ENCODE measurements around the gene LNPEP. TPM values are rescaled to one million over a fixed set of nuclear protein-coding genes. Genes with fewer than 3 reads are reported as not detected.

LNPEP gene
- total RNA-seq, 1 donor from 2014 or later, result 96.5 TPM

GRCh38 chr5:96931605-96932004, 4.3 kb upstream of the LNPEP start:
- Mint-ChIP-seq H3K27me3 (no peaks in the 10 kb centered on the region), H3K4me3 (peak overlapping the region; percentile 74), H3K27ac (peak overlapping the region; percentile 84), H3K4me1 (peaks cover 70% of the 10 kb centered on the region), H3K36me3 (ENCODE audit: low read depth) (peaks cover 18% of the 10 kb centered on the region), H3K9me3 (no peaks in the 10 kb centered on the region)
- CTCF ChIA-PET, result interaction anchor here (1.2 to 2.7 kb wide), 2 partner anchors 62 to 66 kb away, joined by 3 to 15 read pairs; no protein-coding TSS in a partner anchor
- ATAC-seq (ENCODE audit: low read depth) (no peak), DNase-seq (no peak)
- POLR2A ChIA-PET, result interaction anchor here (0.6 to 3.1 kb wide), 7 partner anchors 24 to 124 kb away, joined by 3 to 26 read pairs (median 4); partner anchors contain the start of gene ERAP1
- intact Hi-C loops (cut with micrococcal nuclease), result loop anchor here (1.0 kb wide), 1 partner anchor 8 kb away; no protein-coding TSS in a partner anchor
- TF ChIP-seq, protein P1, sequence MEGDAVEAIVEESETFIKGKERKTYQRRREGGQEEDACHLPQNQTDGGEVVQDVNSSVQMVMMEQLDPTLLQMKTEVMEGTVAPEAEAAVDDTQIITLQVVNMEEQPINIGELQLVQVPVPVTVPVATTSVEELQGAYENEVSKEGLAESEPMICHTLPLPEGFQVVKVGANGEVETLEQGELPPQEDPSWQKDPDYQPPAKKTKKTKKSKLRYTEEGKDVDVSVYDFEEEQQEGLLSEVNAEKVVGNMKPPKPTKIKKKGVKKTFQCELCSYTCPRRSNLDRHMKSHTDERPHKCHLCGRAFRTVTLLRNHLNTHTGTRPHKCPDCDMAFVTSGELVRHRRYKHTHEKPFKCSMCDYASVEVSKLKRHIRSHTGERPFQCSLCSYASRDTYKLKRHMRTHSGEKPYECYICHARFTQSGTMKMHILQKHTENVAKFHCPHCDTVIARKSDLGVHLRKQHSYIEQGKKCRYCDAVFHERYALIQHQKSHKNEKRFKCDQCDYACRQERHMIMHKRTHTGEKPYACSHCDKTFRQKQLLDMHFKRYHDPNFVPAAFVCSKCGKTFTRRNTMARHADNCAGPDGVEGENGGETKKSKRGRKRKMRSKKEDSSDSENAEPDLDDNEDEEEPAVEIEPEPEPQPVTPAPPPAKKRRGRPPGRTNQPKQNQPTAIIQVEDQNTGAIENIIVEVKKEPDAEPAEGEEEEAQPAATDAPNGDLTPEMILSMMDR (IDR thresholded peaks at IDR 0.05), result no peak

- DNase-seq (no peak), ATAC-seq (ENCODE audit: low read depth) (no peak)
- peaks cover 21% of the 10 kb centered on the region for H3K36me3 Mint-ChIP-seq (ENCODE audit: low read depth)
- peak overlapping the region; percentile 74 for H3K4me3 Mint-ChIP-seq
- TF ChIP-seq, protein P1 (IDR thresholded peaks at IDR 0.05), result no peak
- H3K27me3 Mint-ChIP-seq, result no peaks in the 10 kb centered on the region
- CTCF ChIA-PET, result interaction anchor here (1.2 to 2.7 kb wide), 2 partner anchors 63 to 65 kb away, joined by 3 to 15 read pairs; no protein-coding TSS in a partner anchor
- H3K4me1 Mint-ChIP-seq, result peaks cover 72% of the 10 kb centered on the region
- H3K9me3 Mint-ChIP-seq, result no peaks in the 10 kb centered on the region
- POLR2A ChIA-PET, result interaction anchor here (0.6 to 3.1 kb wide), 7 partner anchors 24 to 124 kb away, joined by 3 to 26 read pairs (median 4); partner anchors contain the start of gene ERAP1
- intact Hi-C loops (cut with micrococcal nuclease), result no loop called here
- peak overlapping the region; percentile 84 for H3K27ac Mint-ChIP-seq
Observed at GRCh38 chr5:96932026-96932425, 3.9 kb upstream of the LNPEP start.

GRCh38 chr5:96933764-96934707, 1.8 kb upstream of the LNPEP start:
- Mint-ChIP-seq H3K4me3 (peak overlapping the region; percentile 98), H3K4me1 (peaks cover 80% of the 10 kb centered on the region), H3K9me3 (no peaks in the 10 kb centered on the region), H3K36me3 (ENCODE audit: low read depth) (peaks cover 33% of the 10 kb centered on the region), H3K27me3 (no peaks in the 10 kb centered on the region), H3K27ac (peak overlapping the region; percentile 98)
- ATAC-seq (ENCODE audit: low read depth) (no peak), DNase-seq (no peak)
- CTCF ChIA-PET, result interaction anchor here (0.7 to 1.8 kb wide), 4 partner anchors 30 to 65 kb away, joined by 3 to 10 read pairs (median 6); partner anchors contain the start of gene ERAP2
- intact Hi-C loops (cut with micrococcal nuclease), result loop anchor here (2.0 kb wide), 4 partner anchors 13 to 1995 kb away; partner anchors contain the start of genes CHD1 and GLRX
- TF ChIP-seq, protein P1 (IDR thresholded peaks at IDR 0.05), result no peak
- POLR2A ChIA-PET, result interaction anchor here (0.7 to 4.6 kb wide), 15 partner anchors 12 to 1995 kb away, joined by 3 to 58 read pairs (median 4); partner anchors contain the start of genes CAST, ERAP1 and ERAP2

DNA sequence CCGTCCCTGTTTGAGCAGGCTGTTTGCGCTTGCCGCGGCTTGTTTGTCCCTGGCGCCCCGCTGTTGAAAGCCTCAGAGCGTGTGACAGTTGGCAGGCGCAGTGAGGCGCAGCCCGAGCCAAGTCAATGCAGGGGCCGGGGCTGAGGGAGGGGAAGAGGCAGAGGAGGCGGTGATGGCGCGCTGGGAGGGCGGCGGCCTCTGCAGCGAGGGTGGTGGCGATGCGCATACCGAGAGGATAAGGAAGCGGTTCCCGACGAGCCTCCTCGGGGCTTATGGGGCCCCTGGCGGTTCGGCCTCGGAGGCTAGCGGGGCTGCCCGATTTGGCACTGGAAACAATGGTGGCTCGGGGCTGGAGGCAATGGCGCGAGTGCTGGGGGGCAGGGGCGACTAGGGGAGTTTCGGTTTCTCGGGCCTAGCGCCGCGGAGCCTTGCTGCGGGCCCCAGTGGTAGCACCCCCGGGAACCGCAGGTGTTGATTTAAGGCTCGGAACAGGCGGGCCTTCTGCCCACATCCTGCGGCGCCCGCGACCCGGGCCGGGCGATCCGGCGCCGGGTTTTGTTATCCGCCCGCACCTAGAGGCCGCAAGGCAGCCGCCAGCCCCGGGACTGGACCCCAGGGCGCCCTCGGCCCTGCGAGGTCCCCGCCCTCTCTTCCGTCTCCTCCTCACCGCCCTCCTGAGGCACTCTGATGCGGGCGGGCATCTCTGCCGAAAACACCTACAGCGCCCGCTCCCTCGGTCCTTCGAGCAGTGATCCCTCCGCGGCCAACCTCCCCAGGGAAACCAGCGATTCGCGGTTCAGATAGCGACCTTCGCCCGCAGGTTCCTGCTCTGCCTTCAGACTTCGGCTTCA, 947 bp upstream of the LNPEP start:
- ATAC-seq (ENCODE audit: low read depth), result peak; percentile 69
- Mint-ChIP-seq H3K36me3 (ENCODE audit: low read depth) (peaks cover 33% of the 10 kb centered on the region), H3K4me3 (peak overlapping the region; percentile 98), H3K9me3 (no peaks in the 10 kb centered on the region), H3K4me1 (peaks cover 78% of the 10 kb centered on the region), H3K27me3 (no peaks in the 10 kb centered on the region), H3K27ac (peak overlapping the region; percentile 98)
- CTCF ChIA-PET, result interaction anchor here (1.0 to 5.1 kb wide), 2 partner anchors 63 to 65 kb away, joined by 3 to 35 read pairs; no protein-coding TSS in a partner anchor
- TF ChIP-seq, protein P1 (IDR thresholded peaks at IDR 0.05), result no peak
- peak; percentile 97 for DNase-seq
- POLR2A ChIA-PET, result interaction anchor here (1.1 to 4.6 kb wide), 11 partner anchors 17 to 273 kb away, joined by 3 to 94 read pairs (median 11); partner anchors contain the start of genes CAST, ERAP1 and ERAP2
- intact Hi-C loops (cut with micrococcal nuclease), result loop anchor here (1.0 to 2.0 kb wide), 15 partner anchors 9 to 1994 kb away; partner anchors contain the start of genes CAST, CHD1, ELL2 and GLRX

All from activated B cell treated with CpG ODN at 0.5 μM for 24 hours (primary cell).